Spleen (tissue), 7 donors: ENCODE measurements around the gene TET2.

Experiments used
- CTCF ChIP-seq, 11 experiments: fragments of 200-600 bp in 7 of 11; fragments of 450-650 bp in 4 of 11; sonication (generic) in 4 of 11; IDR thresholded peaks in 8 of 11; conservative IDR thresholded peaks in 3 of 11; 1 replicate in 7 of 11; 2 replicates in 4 of 11; pipeline versions ENCODE4 v1.4.0 to v1.8.0; 2016 to 2021; ENCODE audit warnings: antibody characterized with exemption in 11 of 11, inconsistent platforms in 4 of 11, mild to moderate bottlenecking in 1 of 11
- POLR2A ChIP-seq, 3 donors: fragments of 450-650 bp; IDR thresholded peaks; one replicate each; pipeline ENCODE4 v1.5.1; 2017; ENCODE audit warnings: antibody characterized with exemption in 3 of 3, mild to moderate bottlenecking in 1 of 3
- POLR2AphosphoS5 ChIP-seq, 3 donors: sonication (generic); formaldehyde crosslinking; IDR thresholded peaks; one replicate each; pipeline ENCODE4 v1.5.1; 2017; ENCODE audit warnings: antibody characterized with exemption in 3 of 3
- donor health status: DM: no; HTN: no; CAD: no; lungs with moderate emphysema.
- donor health status: DM: no; HTN: no; CAD: no.
- donor health status: DM: no; HTN: no; CAD: no.

GRCh38 chr4:105166066-105166465 lies 19.4 kb downstream of the TET2 start:
- no peak for TF ChIP-seq CTCF (IDR thresholded peaks at IDR 0.05 in 8 of 11, conservative IDR thresholded peaks at IDR 0.05 in 3 of 11)
- no peak for TF ChIP-seq POLR2A (IDR thresholded peaks at IDR 0.05)
- no peak for TF ChIP-seq POLR2AphosphoS5 (IDR thresholded peaks at IDR 0.05)
